HepG2 (cell line): ENCODE data around the gene ACYP2. TPM values are rescaled to one million over a fixed set of nuclear protein-coding genes. Genes with fewer than 3 reads are reported as not detected.
"Not testable (repeated sequence)": the region's sequence is repeated elsewhere in the genome, so short reads cannot be mapped to it uniquely, and the experiment has no call there.

ENCODE experiments used
- ATAC-seq: fragments of 200-7000 bp; cut with Tn5 transposase; 3 replicates; pipeline ENCODE4 v1.9.1; 2020; ENCODE audit warnings: mild to moderate bottlenecking, moderate library complexity
- BruUV-seq: library from RNA; stranded (reverse); fragments of 400-500 nt; replicated peaks from 2 replicates; lab custom pipeline; 2021; lab: Mats Ljungman, UMichigan
- CTCF ChIA-PET: fragments of 300-600 bp; formaldehyde crosslinking; extraction: SDS; loops from one replicate; lab custom pipeline; 2021; ENCODE audit warnings: low total read pairs, inconsistent platforms, low intra/inter-chr PET ratio; lab: Yijun Ruan, JAX
- POLR2A ChIA-PET: fragments of 350-600 bp; sonication (Branson Sonifier 250); formaldehyde crosslinking; loops from one replicate; lab custom pipeline; 2020; ENCODE audit warnings: antibody characterized with exemption, inconsistent platforms; lab: Yijun Ruan, JAX
- DNase-seq: peaks from one replicate; pipeline ENCODE4 v3.0.0-alpha.2; 2015; ENCODE audit warnings: low spot score
- FAIRE-seq: peaks from 3 replicates; lab custom pipeline; 2011; peaks lifted over from hg19 to GRCh38; lab: Jason Lieb, UNC
- H2AFZ ChIP-seq: one replicate; pipeline ENCODE4 v1.6.1; 2011; ENCODE audit warnings: low read length, inconsistent platforms
- H3K27ac ChIP-seq: fragments of 300-600 bp; 3 replicates; pipeline ENCODE4 v1.8.0; 2011; ENCODE audit warnings: mixed run types, mild to moderate bottlenecking, mixed read lengths, low read length, inconsistent platforms; ENCODE audit not compliant: insufficient read depth; ENCODE audit errors: extremely low read length
- H3K27me3 ChIP-seq, 2 experiments: fragments of 200-600 bp in 1 of 2; 2 replicates in 1 of 2; 3 replicates in 1 of 2; pipeline versions ENCODE4 v1.6.0 to v1.8.0; 2011; ENCODE audit warnings: low read length in 2 of 2, mild to moderate bottlenecking in 2 of 2, moderate library complexity in 2 of 2, inconsistent platforms in 1 of 2; ENCODE audit not compliant: insufficient read depth in 2 of 2, control insufficient read depth in 1 of 2
- H3K36me3 ChIP-seq, 2 experiments: fragments of 200-600 bp in 1 of 2; replicated peaks in 1 of 2; 2 replicates in 1 of 2; 3 replicates in 1 of 2; pipeline versions ENCODE4 v1.5.1 to v1.8.0; 2011; ENCODE audit warnings: low read length in 2 of 2, inconsistent platforms in 1 of 2; ENCODE audit not compliant: insufficient read depth in 2 of 2, control insufficient read depth in 1 of 2
- H3K4me1 ChIP-seq: 2 replicates; pipeline ENCODE4 v1.5.1; 2012; ENCODE audit warnings: low read length, inconsistent platforms; ENCODE audit not compliant: insufficient read depth
- H3K4me2 ChIP-seq: 2 replicates; pipeline ENCODE4 v1.6.0; 2011; ENCODE audit warnings: low read depth, low read length, inconsistent platforms
- H3K4me3 ChIP-seq, 3 experiments: fragments of 200-600 bp in 1 of 3; sonication (generic), shearing (Covaris generic) in 1 of 3; replicated peaks in 1 of 3; 2 replicates each; pipeline ENCODE4 v1.5.1; 2011 to 2016; ENCODE audit warnings: low read length in 3 of 3, inconsistent platforms in 2 of 3, low read depth in 2 of 3, mild to moderate bottlenecking in 2 of 3, control low read depth in 1 of 3, mixed read lengths in 1 of 3; ENCODE audit not compliant: insufficient read depth in 1 of 3
- H3K79me2 ChIP-seq: one replicate; pipeline ENCODE4 v1.6.1; 2011; ENCODE audit warnings: low read length, inconsistent platforms; ENCODE audit not compliant: insufficient read depth
- H3K9ac ChIP-seq: 2 replicates; pipeline ENCODE4 v1.6.0; 2011; ENCODE audit warnings: mild to moderate bottlenecking, low read depth, low read length, inconsistent platforms; ENCODE audit not compliant: insufficient read depth
- H3K9me3 ChIP-seq: 2 replicates; pipeline ENCODE4 v1.5.1; 2012; ENCODE audit warnings: mild to moderate bottlenecking, low read length
- H4K20me1 ChIP-seq: 2 replicates; pipeline ENCODE4 v1.6.0; 2011; ENCODE audit warnings: inconsistent platforms, mild to moderate bottlenecking, low read length, moderate library complexity; ENCODE audit not compliant: insufficient read depth
- FOSL2 ChIP-seq: sonication (generic); formaldehyde crosslinking; IDR thresholded peaks from 2 replicates; pipeline ENCODE4 v1.4.0; 2020; ENCODE audit warnings: missing genetic modification reagents
- HNRNPK ChIP-seq: fragments of 200-400 bp; formaldehyde crosslinking; IDR thresholded peaks from 2 replicates; pipeline ENCODE4 v1.6.1; 2018; ENCODE audit warnings: low read length, low read depth, moderate library complexity, mild to moderate bottlenecking; ENCODE audit not compliant: poor library complexity, severe bottlenecking
- ZNF562 ChIP-seq: sonication (generic); formaldehyde crosslinking; IDR thresholded peaks from 2 replicates; pipeline ENCODE4 v1.8.0; 2022; ENCODE audit warnings: missing genetic modification reagents, borderline replicate concordance
- ZNF7 ChIP-seq: IDR thresholded peaks from 2 replicates; pipeline ENCODE4 v1.6.1; 2016; ENCODE audit warnings: missing biosample characterization, missing genetic modification reagents
- ZNF816 ChIP-seq: sonication (generic); formaldehyde crosslinking; IDR thresholded peaks from 2 replicates; pipeline ENCODE4 v1.8.0; 2022; ENCODE audit warnings: missing genetic modification reagents, mild to moderate bottlenecking, borderline replicate concordance
- WGBS: methylation state at CpG from one replicate; pipeline ENCODE4 v1.1.6; 2017; ENCODE audit warnings: low lambda C conversion rate; 5-methylcytosine and 5-hydroxymethylcytosine counted together
- in situ Hi-C: cut with HindIII; loops from 2 replicates; pipeline ENCODE4 v1.10.0; 2017; ENCODE audit warnings: low pct_unique_long_range_greater_than_20kb; ENCODE audit not compliant: extremely low pct_ligation_motif_present
- intact Hi-C: fragments of 100-400 bp; cut with micrococcal nuclease; formaldehyde crosslinking; loops from one replicate; pipeline ENCODE4 v1.10.0; 2022; ENCODE audit not compliant: unreplicated experiment
- polyA plus RNA-seq, 8 experiments: library from polyadenylated mRNA; depleted of rRNA in 3 of 8; stranded (reverse) in 7 of 8; unstranded in 1 of 8; fragments of >200 nt; fragmentation: Illumina TruSeq in 4 of 8; extraction: Trizol in 4 of 8; gene quantifications; 2 replicates each; pipeline versions ENCODE4 v1.2.1 to v1.2.3, GENCODE V29; 2011 to 2016; ENCODE audit warnings: low read depth in 4 of 8, missing spikeins in 1 of 8, mixed read lengths in 1 of 8; ENCODE audit not compliant: insufficient read depth in 1 of 8
- total RNA-seq, 5 experiments: library from RNA; depleted of rRNA; stranded (reverse); fragments of >200 nt; fragmentation: Illumina TruSeq; extraction: Trizol; gene quantifications; 2 replicates each; pipeline ENCODE4 v1.2.3, GENCODE V29; 2016; ENCODE audit warnings: low read depth in 1 of 5
- TF ChIP-seq, protein P1 (sequence below): sonication (generic); formaldehyde crosslinking; IDR thresholded peaks from 2 replicates; pipeline ENCODE4 v1.4.0; 2020; ENCODE audit warnings: missing genetic modification reagents

Gene ACYP2
- total and polyA plus RNA-seq, 2 of the 13 experiments (the other 11 are each of a cell fraction or from before 2014, with no cell fraction given): 12.3 to 12.7 TPM

DNA sequence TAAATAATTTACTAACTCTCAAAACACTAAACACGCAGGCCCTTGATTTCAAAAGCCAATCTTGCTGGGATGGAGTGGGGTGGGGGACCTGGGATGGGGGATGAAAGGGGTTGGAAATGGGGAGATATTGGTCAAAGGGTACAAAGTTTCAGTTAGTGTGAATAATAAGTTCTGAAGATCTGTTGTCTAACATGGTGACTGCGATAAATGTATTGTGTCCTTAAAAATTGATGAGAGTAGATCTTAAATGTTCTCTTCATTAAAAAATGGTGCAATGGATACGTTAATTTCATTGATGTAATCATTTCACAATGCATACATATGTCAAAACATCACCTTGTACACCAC, 505 bp upstream of the ACYP2 start (continued):
- TF ChIP-seq ZNF816 (CRISPR knock-in tag) (no peak), HNRNPK (peak; percentile 99)

DNA sequence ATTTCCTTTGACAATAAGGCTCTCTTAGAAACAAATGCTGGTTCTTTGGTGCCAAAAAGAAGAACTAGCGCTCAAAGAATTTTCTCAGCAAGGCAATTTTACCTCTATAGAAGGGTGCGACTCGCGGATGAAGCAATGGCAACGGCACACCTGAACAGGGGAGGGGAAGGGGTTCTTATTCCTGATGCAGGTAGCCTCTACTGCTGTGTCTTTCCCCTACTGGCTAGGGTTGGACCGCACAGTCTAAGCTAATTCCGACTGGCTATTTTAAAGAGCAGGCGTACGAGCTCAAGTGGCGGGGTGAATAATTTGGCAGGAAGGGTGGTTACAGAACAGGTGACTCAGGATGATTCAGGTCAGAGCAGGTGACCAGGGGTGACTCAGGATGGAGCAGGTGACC, 1.2 kb downstream of the ACYP2 start:
- H3K36me3 ChIP-seq, H3K27ac ChIP-seq, intact Hi-C loops, FAIRE-seq, H2AFZ ChIP-seq, H3K4me3 ChIP-seq, CTCF ChIA-PET, DNase-seq, H3K79me2 ChIP-seq, H3K9me3 ChIP-seq, H3K9ac ChIP-seq, ATAC-seq, H4K20me1 ChIP-seq, BruUV-seq, H3K27me3 ChIP-seq: not testable (repeated sequence)
- WGBS: 98% methylated on average over 10 of the region's 10 CpGs
- POLR2A ChIA-PET: interaction anchor here (1.0 kb wide), 1 partner anchor 8 kb away, joined by 3 read pairs; no protein-coding TSS in a partner anchor
- peak overlapping the region; percentile 82; the same call in 1 of the 2 replicates for H3K4me2 ChIP-seq
- in situ Hi-C loops: loop anchor here (10.0 kb wide), 1 partner anchor 598 kb away; no protein-coding TSS in a partner anchor
- peaks cover 28% of the 10 kb centered on the region for H3K4me1 ChIP-seq
- TF ChIP-seq FOSL2 (CRISPR knock-in tag) (peak; percentile 43; the same call in 1 of the 2 replicates), ZNF7 (CRISPR knock-in tag) (peak; percentile 55; the same call in 1 of the 2 replicates), ZNF562 (CRISPR knock-in tag) (peak; percentile 90; the same call in 1 of the 2 replicates)
- TF ChIP-seq, protein P1, sequence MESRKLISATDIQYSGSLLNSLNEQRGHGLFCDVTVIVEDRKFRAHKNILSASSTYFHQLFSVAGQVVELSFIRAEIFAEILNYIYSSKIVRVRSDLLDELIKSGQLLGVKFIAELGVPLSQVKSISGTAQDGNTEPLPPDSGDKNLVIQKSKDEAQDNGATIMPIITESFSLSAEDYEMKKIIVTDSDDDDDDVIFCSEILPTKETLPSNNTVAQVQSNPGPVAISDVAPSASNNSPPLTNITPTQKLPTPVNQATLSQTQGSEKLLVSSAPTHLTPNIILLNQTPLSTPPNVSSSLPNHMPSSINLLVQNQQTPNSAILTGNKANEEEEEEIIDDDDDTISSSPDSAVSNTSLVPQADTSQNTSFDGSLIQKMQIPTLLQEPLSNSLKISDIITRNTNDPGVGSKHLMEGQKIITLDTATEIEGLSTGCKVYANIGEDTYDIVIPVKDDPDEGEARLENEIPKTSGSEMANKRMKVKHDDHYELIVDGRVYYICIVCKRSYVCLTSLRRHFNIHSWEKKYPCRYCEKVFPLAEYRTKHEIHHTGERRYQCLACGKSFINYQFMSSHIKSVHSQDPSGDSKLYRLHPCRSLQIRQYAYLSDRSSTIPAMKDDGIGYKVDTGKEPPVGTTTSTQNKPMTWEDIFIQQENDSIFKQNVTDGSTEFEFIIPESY (CRISPR knock-in tag): peak; percentile 89
